GM23248 (cell line): Measurements from ENCODE around the gene CYFIP1. TPM values are rescaled to one million over a fixed set of nuclear protein-coding genes. Genes with fewer than 3 reads are reported as not detected.

Experiments used
- DNase-seq: peaks from one replicate; pipeline ENCODE4 v3.0.0-alpha.2; 2015
- H2AFZ ChIP-seq: fragments of 200-600 bp; sonication (generic); 2 replicates; pipeline ENCODE4 v1.6.1; 2016; ENCODE audit warnings: antibody characterized with exemption
- H3F3A ChIP-seq: fragments of 200-600 bp; sonication (generic); 2 replicates; pipeline ENCODE4 v1.6.1; 2016; ENCODE audit warnings: mild to moderate bottlenecking, antibody characterized with exemption, mixed run types; ENCODE audit not compliant: insufficient read depth
- H3K27ac ChIP-seq: fragments of 200-600 bp; sonication (generic); 2 replicates; pipeline ENCODE4 v1.5.1; 2016; ENCODE audit warnings: mild to moderate bottlenecking
- H3K27me3 ChIP-seq: fragments of 200-600 bp; sonication (generic); replicated peaks from 2 replicates; pipeline ENCODE4 v1.6.1; 2016; ENCODE audit warnings: mild to moderate bottlenecking; ENCODE audit not compliant: insufficient read depth
- H3K36me3 ChIP-seq: fragments of 200-600 bp; sonication (generic); 2 replicates; pipeline ENCODE4 v1.6.1; 2016; ENCODE audit warnings: low read depth, mild to moderate bottlenecking
- H3K4me1 ChIP-seq: fragments of 200-600 bp; sonication (generic); 2 replicates; pipeline ENCODE4 v1.6.1; 2016; ENCODE audit warnings: mild to moderate bottlenecking; ENCODE audit not compliant: insufficient read depth
- H3K4me2 ChIP-seq: fragments of 200-600 bp; sonication (generic); one replicate; pipeline ENCODE4 v1.6.1; 2016; ENCODE audit warnings: mild to moderate bottlenecking; ENCODE audit not compliant: unreplicated experiment
- H3K4me3 ChIP-seq: fragments of 200-600 bp; sonication (generic); 2 replicates; pipeline ENCODE4 v1.5.1; 2016; ENCODE audit warnings: mild to moderate bottlenecking
- H3K79me2 ChIP-seq: fragments of 200-600 bp; sonication (generic); 2 replicates; pipeline ENCODE4 v1.6.1; 2016; ENCODE audit warnings: mild to moderate bottlenecking; ENCODE audit not compliant: insufficient read depth
- H3K9ac ChIP-seq: fragments of 200-600 bp; sonication (generic); 2 replicates; pipeline ENCODE4 v1.6.1; 2016; ENCODE audit warnings: mild to moderate bottlenecking
- H3K9me2 ChIP-seq: fragments of 200-600 bp; sonication (generic); 2 replicates; pipeline ENCODE4 v1.6.1; 2016; ENCODE audit warnings: mixed run types, mild to moderate bottlenecking, moderate library complexity; ENCODE audit not compliant: insufficient read depth
- H3K9me3 ChIP-seq: fragments of 200-600 bp; sonication (generic); one replicate; pipeline ENCODE4 v1.6.1; 2017; ENCODE audit warnings: low read depth
- H4K20me1 ChIP-seq: fragments of 200-600 bp; sonication (generic); 2 replicates; pipeline ENCODE4 v1.6.0; 2016; ENCODE audit not compliant: insufficient read depth
- EZH2 ChIP-seq: fragments of 200-600 bp; sonication (generic); IDR thresholded peaks from 2 replicates; pipeline ENCODE4 v1.6.1; 2018; ENCODE audit warnings: antibody characterized with exemption, mild to moderate bottlenecking; ENCODE audit not compliant: insufficient read depth, poor library complexity, severe bottlenecking
- EZH2phosphoT487 ChIP-seq: fragments of 200-600 bp; sonication (generic); IDR thresholded peaks from 2 replicates; pipeline ENCODE4 v1.6.1; 2018; ENCODE audit warnings: antibody characterized with exemption, moderate library complexity, mild to moderate bottlenecking, low read depth; ENCODE audit not compliant: insufficient read depth
- WGBS, 2 experiments: methylation state at CpG; one replicate each; pipeline ENCODE4 v1.1.6; 2015 to 2017; ENCODE audit warnings: low lambda C conversion rate in 2 of 2, low coverage in 1 of 2; ENCODE audit errors: missing lambda C conversion rate in 2 of 2; 5-methylcytosine and 5-hydroxymethylcytosine counted together
- in situ Hi-C: fragments of 300-500 bp; cut with MboI; formaldehyde crosslinking; loops from 2 replicates; pipeline ENCODE4 v1.15.0; 2020
- polyA plus RNA-seq: library from polyadenylated mRNA; unstranded; fragments of >200 nt; fragmentation: Nextera tagmentation; extraction: Ambion mirVana; gene quantifications from 2 replicates; pipeline ENCODE4 v1.2.1, GENCODE V29; 2016
- total RNA-seq: library from RNA; depleted of rRNA; stranded (reverse); fragments of >200 nt; shearing (Covaris generic); gene quantifications from 2 replicates; pipeline ENCODE4 v1.2.3, GENCODE V29; 2014

Gene CYFIP1
- total and polyA plus RNA-seq, 2 experiments from 2014 or later, result 80.5 to 129 TPM

- Histone ChIP-seq H3K27me3 (no peaks in the 10 kb centered on the region), H4K20me1 (no peaks in the 10 kb centered on the region), H3F3A (peaks cover 29% of the 10 kb centered on the region), H3K9me3 (no peaks in the 10 kb centered on the region), H3K4me2 (no peak overlapping the region), H3K27ac (no peak overlapping the region), H3K4me1 (peaks cover 10% of the 10 kb centered on the region; the same call in 1 of the 2 replicates), H3K9me2 (no peaks in the 10 kb centered on the region), H3K36me3 (peaks cover 73% of the 10 kb centered on the region), H3K79me2 (peaks cover 33% of the 10 kb centered on the region), H2AFZ (no peak overlapping the region), H3K9ac (no peak overlapping the region), H3K4me3 (no peak overlapping the region)
- DNase-seq, result no peak
- in situ Hi-C loops, result no loop called here
- TF ChIP-seq EZH2 (no peak), EZH2phosphoT487 (no peak)
- 90 to 95% methylated on average over 9 of the region's 9 CpGs for WGBS, 2 experiments
Measured at GRCh38 chr15:22868928-22869327, 111.2 kb downstream of the CYFIP1 start.

DNA sequence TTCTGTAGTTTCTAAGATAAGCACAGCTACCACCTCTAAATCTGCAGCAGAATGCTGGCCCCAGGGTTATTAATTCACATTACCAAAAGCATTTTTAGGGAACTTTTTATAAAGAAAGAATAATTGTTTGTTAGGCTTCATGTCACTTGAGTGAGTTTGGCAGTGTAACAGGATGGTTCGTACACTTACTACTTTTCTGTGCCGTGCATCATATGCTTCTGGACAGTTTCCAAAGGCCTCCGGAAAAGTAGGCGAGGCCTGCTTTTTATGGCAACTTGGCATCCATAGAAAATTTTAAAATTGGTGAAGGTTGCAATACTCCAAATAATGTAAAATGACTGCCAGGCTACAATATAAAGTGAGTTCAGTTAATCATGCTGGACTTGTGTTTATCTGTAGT is 111.7 kb downstream of the CYFIP1 start:
- Histone ChIP-seq H3K9me3 (no peaks in the 10 kb centered on the region), H2AFZ (no peak overlapping the region), H3K4me2 (no peak overlapping the region), H3K27me3 (no peaks in the 10 kb centered on the region), H4K20me1 (no peaks in the 10 kb centered on the region), H3K9ac (no peak overlapping the region), H3K4me1 (peaks cover 9% of the 10 kb centered on the region; the same call in 1 of the 2 replicates), H3K9me2 (no peaks in the 10 kb centered on the region), H3F3A (peaks cover 28% of the 10 kb centered on the region), H3K27ac (no peak overlapping the region), H3K36me3 (peaks cover 73% of the 10 kb centered on the region), H3K79me2 (peaks cover 37% of the 10 kb centered on the region), H3K4me3 (no peak overlapping the region)
- TF ChIP-seq EZH2 (no peak), EZH2phosphoT487 (no peak)
- 62 to 63% methylated on average over 4 of the region's 4 CpGs for WGBS, 2 experiments
- in situ Hi-C loops, result no loop called here
- no peak for DNase-seq

DNA sequence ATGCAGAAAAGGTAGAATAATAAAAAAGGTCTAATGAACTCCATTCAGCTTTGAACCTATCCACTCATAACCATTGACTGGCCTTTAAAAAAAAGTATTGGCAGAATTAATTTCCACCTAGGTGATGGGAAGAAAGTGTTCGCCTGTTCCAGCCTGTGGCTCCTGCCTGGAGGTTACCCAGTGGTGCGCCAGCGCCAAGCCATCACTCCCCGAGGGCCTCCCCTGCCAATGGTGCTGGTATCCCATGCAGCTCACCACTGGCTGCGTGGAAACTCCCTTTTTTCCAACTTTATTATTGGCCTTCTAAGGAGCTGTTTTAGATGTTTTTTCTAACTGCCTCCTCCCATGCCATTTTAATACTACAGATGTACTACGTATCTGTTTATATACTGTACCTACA is 112.3 kb downstream of the CYFIP1 start:
- in situ Hi-C loops, result no loop called here

DNA sequence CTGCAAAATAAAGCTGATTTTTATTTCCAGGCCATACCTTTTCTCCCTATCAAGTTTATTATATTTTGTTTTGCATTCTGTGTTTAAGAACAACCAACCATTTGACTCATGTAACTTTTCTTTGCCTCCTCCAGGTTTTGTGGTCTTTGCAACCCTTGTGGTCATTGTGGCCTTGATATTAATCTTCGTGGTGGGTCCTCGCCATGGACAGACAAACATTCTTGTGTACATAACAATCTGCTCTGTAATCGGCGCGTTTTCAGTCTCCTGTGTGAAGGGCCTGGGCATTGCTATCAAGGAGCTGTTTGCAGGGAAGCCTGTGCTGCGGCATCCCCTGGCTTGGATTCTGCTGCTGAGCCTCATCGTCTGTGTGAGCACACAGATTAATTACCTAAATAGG is 114.1 kb downstream of the CYFIP1 start:
- in situ Hi-C loops, result no loop called here
- Histone ChIP-seq H4K20me1 (no peaks in the 10 kb centered on the region), H3K4me1 (no peaks in the 10 kb centered on the region), H3K36me3 (peaks cover 71% of the 10 kb centered on the region), H2AFZ (no peak overlapping the region), H3K27ac (no peak overlapping the region), H3K27me3 (no peaks in the 10 kb centered on the region), H3K4me2 (no peak overlapping the region), H3K9me3 (no peaks in the 10 kb centered on the region), H3K4me3 (no peak overlapping the region), H3K79me2 (peaks cover 48% of the 10 kb centered on the region), H3K9me2 (no peaks in the 10 kb centered on the region), H3K9ac (no peak overlapping the region), H3F3A (peaks cover 15% of the 10 kb centered on the region; the same call in 1 of the 2 replicates)
- DNase-seq, result no peak
- TF ChIP-seq EZH2phosphoT487 (no peak), EZH2 (no peak)
- WGBS, 2 experiments, result 94 to 98% methylated on average over 7 of the region's 7 CpGs

More for the DNA sequence above, 112.3 kb downstream of the CYFIP1 start:
- no peak overlapping the region for H3K9ac ChIP-seq
- TF ChIP-seq EZH2phosphoT487 (no peak), EZH2 (no peak)
- no peaks in the 10 kb centered on the region for H3K9me3 ChIP-seq
- H3K27ac ChIP-seq, result no peak overlapping the region
- H3F3A ChIP-seq, result peaks cover 22% of the 10 kb centered on the region
- H3K79me2 ChIP-seq, result peaks cover 43% of the 10 kb centered on the region
- H3K27me3 ChIP-seq, result no peaks in the 10 kb centered on the region
- 77 to 82% methylated on average over 6 of the region's 6 CpGs for WGBS, 2 experiments
- no peak overlapping the region for H2AFZ ChIP-seq
- peaks cover 73% of the 10 kb centered on the region for H3K36me3 ChIP-seq
- DNase-seq, result no peak
- H3K9me2 ChIP-seq, result no peaks in the 10 kb centered on the region
- no peak overlapping the region for H3K4me3 ChIP-seq
- H3K4me2 ChIP-seq, result no peak overlapping the region
- peaks cover 3% of the 10 kb centered on the region; the same call in 1 of the 2 replicates for H3K4me1 ChIP-seq
- H4K20me1 ChIP-seq, result no peaks in the 10 kb centered on the region

DNA sequence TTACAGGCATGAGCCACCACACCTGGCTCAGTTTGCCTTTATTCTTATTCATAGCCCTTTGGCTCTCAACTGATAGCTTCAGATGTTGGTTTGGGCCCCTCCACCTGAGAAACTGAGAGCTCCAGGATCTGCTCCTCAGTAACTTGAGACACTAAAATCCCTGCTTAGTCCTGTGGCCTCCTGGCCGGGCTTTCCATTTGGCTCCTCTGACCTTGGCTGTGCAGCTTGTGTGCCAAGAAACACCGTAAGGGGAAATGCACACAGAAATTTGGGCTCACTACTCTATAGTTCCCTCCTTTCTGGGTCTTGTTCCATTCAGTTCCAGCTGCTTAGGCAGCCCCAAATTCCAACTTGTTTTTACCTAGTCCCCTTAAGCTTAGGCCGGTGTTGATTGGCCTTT is 116.8 kb downstream of the CYFIP1 start:
- no peaks in the 10 kb centered on the region for H3K9me3 ChIP-seq
- no peaks in the 10 kb centered on the region for H3K4me1 ChIP-seq
- H3K4me3 ChIP-seq, result no peak overlapping the region
- H3K79me2 ChIP-seq, result peaks cover 48% of the 10 kb centered on the region
- H3K36me3 ChIP-seq, result peaks cover 57% of the 10 kb centered on the region
- no peaks in the 10 kb centered on the region for H3K27me3 ChIP-seq
- TF ChIP-seq EZH2phosphoT487, result no peak
- in situ Hi-C loops, result no loop called here
- no peak overlapping the region for H3K9ac ChIP-seq
- H3F3A ChIP-seq, result peaks cover 25% of the 10 kb centered on the region; the same call in 1 of the 2 replicates
- DNase-seq, result no peak
- H3K27ac ChIP-seq, result no peak overlapping the region
- H3K4me2 ChIP-seq, result no peak overlapping the region
- WGBS, 2 experiments, result 99 to 100% methylated on average over 3 of the region's 3 CpGs
- no peaks in the 10 kb centered on the region for H3K9me2 ChIP-seq
- no peak overlapping the region for H2AFZ ChIP-seq
- H4K20me1 ChIP-seq, result no peaks in the 10 kb centered on the region
